ENCODE data around the gene SSC4D. TPM values are rescaled to one million over a fixed set of nuclear protein-coding genes. Genes with fewer than 3 reads are reported as not detected.

The SSC4D gene
- total and polyA plus RNA-seq, 2 experiments from 2014 or later, result 4.9 to 11.4 TPM

GRCh38 chr7:76411626-76412025 lies 2.1 kb upstream of the SSC4D start:
- no peak overlapping the region for H3K4me3 ChIP-seq
- H3K27ac ChIP-seq (ENCODE audit: low read depth), result no peak overlapping the region
- peaks cover 10% of the 10 kb centered on the region for H3K4me1 ChIP-seq (ENCODE audit: insufficient read depth)
- ATAC-seq, result no peak
- no peak for DNase-seq (ENCODE audit: low spot score)
- Mint-ChIP-seq H3K4me1 (peaks cover 18% of the 10 kb centered on the region), H3K4me3 (no peak overlapping the region), H3K27me3 (ENCODE audit: insufficient read depth, low read depth, poor library complexity) (peaks cover 9% of the 10 kb centered on the region), H3K27ac (no peak overlapping the region), H3K36me3 (ENCODE audit: low read depth) (no peaks in the 10 kb centered on the region), H3K9me3 (no peaks in the 10 kb centered on the region)
- H3K36me3 ChIP-seq (ENCODE audit: insufficient read depth), result no peaks in the 10 kb centered on the region
- TF ChIP-seq POLR2AphosphoS5 (IDR thresholded peaks at IDR 0.05; ENCODE audit: low read depth) (no peak), ZNF331 (CRISPR knock-in tag; IDR thresholded peaks at IDR 0.05; ENCODE audit: low read depth) (no peak), ZNF114 (CRISPR knock-in tag; IDR thresholded peaks at IDR 0.05) (no peak), EZH2phosphoT487 (IDR thresholded peaks at IDR 0.05; ENCODE audit: unreplicated experiment) (no peak)
- H3K4me2 ChIP-seq, result no peak overlapping the region
- H2AFZ ChIP-seq, result no peak overlapping the region
- H4K20me1 ChIP-seq (replicated peaks; ENCODE audit: insufficient read depth), result no peaks in the 10 kb centered on the region
- H3F3A ChIP-seq (replicated peaks; ENCODE audit: low read depth), result no peaks in the 10 kb centered on the region; the same call in 1 of the 2 replicates
- no peaks in the 10 kb centered on the region for H3K79me2 ChIP-seq (replicated peaks; ENCODE audit: insufficient read depth)
- no peaks in the 10 kb centered on the region for H3K27me3 ChIP-seq (ENCODE audit: insufficient read depth)
- no peaks in the 10 kb centered on the region for H3K9me2 ChIP-seq (ENCODE audit: insufficient read depth)

- peaks cover 23% of the 10 kb centered on the region for H3K4me1 Mint-ChIP-seq
- ATAC-seq (no peak), DNase-seq (ENCODE audit: low spot score) (no peak)
- Histone ChIP-seq H3K4me2 (no peak overlapping the region), H2AFZ (no peak overlapping the region), H3K9me2 (ENCODE audit: insufficient read depth) (no peaks in the 10 kb centered on the region), H3K27ac (ENCODE audit: low read depth) (no peak overlapping the region), H3F3A (replicated peaks; ENCODE audit: low read depth) (peaks cover 3% of the 10 kb centered on the region; the same call in 1 of the 2 replicates), H3K27me3 (ENCODE audit: insufficient read depth) (no peaks in the 10 kb centered on the region), H3K4me3 (no peak overlapping the region), H4K20me1 (replicated peaks; ENCODE audit: insufficient read depth) (no peaks in the 10 kb centered on the region), H3K79me2 (replicated peaks; ENCODE audit: insufficient read depth) (no peaks in the 10 kb centered on the region), H3K36me3 (ENCODE audit: insufficient read depth) (no peaks in the 10 kb centered on the region), H3K4me1 (ENCODE audit: insufficient read depth) (peaks cover 10% of the 10 kb centered on the region)
- no peak overlapping the region for H3K27ac Mint-ChIP-seq
- TF ChIP-seq EZH2phosphoT487 (IDR thresholded peaks at IDR 0.05; ENCODE audit: unreplicated experiment) (no peak), CTCF (conservative IDR thresholded peaks at IDR 0.05; ENCODE audit: low read depth in 2 of 2) (no peak)
- peaks cover 7% of the 10 kb centered on the region for H3K27me3 Mint-ChIP-seq (ENCODE audit: insufficient read depth, low read depth, poor library complexity)
- H3K4me3 Mint-ChIP-seq, result peak overlapping the region; percentile 70; the same call in 1 of the 3 replicates
- no peaks in the 10 kb centered on the region; the same call in 2 of the 3 replicates for H3K36me3 Mint-ChIP-seq (ENCODE audit: low read depth)
- no peaks in the 10 kb centered on the region for H3K9me3 Mint-ChIP-seq
Observed at GRCh38 chr7:76408121-76408560, 1.4 kb downstream of the SSC4D start.

GRCh38 chr7:76407718-76408117 lies 1.8 kb downstream of the SSC4D start:
- H3K27me3 ChIP-seq (ENCODE audit: insufficient read depth), result no peaks in the 10 kb centered on the region
- Mint-ChIP-seq H3K27me3 (ENCODE audit: insufficient read depth, low read depth, poor library complexity) (peaks cover 7% of the 10 kb centered on the region), H3K4me1 (peaks cover 23% of the 10 kb centered on the region), H3K4me3 (no peak overlapping the region; the same call in 2 of the 3 replicates), H3K9me3 (no peaks in the 10 kb centered on the region), H3K27ac (no peak overlapping the region), H3K36me3 (ENCODE audit: low read depth) (no peaks in the 10 kb centered on the region; the same call in 2 of the 3 replicates)
- no peak overlapping the region for H3K4me3 ChIP-seq
- no peak overlapping the region for H3K27ac ChIP-seq (ENCODE audit: low read depth)
- H3K36me3 ChIP-seq (ENCODE audit: insufficient read depth), result no peaks in the 10 kb centered on the region
- peaks cover 3% of the 10 kb centered on the region; the same call in 1 of the 2 replicates for H3F3A ChIP-seq (replicated peaks; ENCODE audit: low read depth)
- no peak overlapping the region for H2AFZ ChIP-seq
- no peaks in the 10 kb centered on the region for H3K79me2 ChIP-seq (replicated peaks; ENCODE audit: insufficient read depth)
- no peaks in the 10 kb centered on the region for H3K9me2 ChIP-seq (ENCODE audit: insufficient read depth)
- no peaks in the 10 kb centered on the region for H4K20me1 ChIP-seq (replicated peaks; ENCODE audit: insufficient read depth)
- ATAC-seq (no peak), DNase-seq (ENCODE audit: low spot score) (no peak)
- H3K4me1 ChIP-seq (ENCODE audit: insufficient read depth), result peaks cover 10% of the 10 kb centered on the region
- H3K4me2 ChIP-seq, result no peak overlapping the region
- TF ChIP-seq ETS1 (IDR thresholded peaks at IDR 0.05) (no peak), STAT1 (IDR thresholded peaks at IDR 0.05; ENCODE audit: unreplicated experiment) (no peak), ZNF462 (CRISPR knock-in tag; IDR thresholded peaks at IDR 0.05) (no peak)
